ENCODE results near the gene ATP5ME. TPM values are rescaled to one million over a fixed set of nuclear protein-coding genes. Genes with fewer than 3 reads are reported as not detected.

Gene ATP5ME
- total and polyA plus RNA-seq, 12 donors, result 43.4 to 1,353 (median 325) TPM

DNA sequence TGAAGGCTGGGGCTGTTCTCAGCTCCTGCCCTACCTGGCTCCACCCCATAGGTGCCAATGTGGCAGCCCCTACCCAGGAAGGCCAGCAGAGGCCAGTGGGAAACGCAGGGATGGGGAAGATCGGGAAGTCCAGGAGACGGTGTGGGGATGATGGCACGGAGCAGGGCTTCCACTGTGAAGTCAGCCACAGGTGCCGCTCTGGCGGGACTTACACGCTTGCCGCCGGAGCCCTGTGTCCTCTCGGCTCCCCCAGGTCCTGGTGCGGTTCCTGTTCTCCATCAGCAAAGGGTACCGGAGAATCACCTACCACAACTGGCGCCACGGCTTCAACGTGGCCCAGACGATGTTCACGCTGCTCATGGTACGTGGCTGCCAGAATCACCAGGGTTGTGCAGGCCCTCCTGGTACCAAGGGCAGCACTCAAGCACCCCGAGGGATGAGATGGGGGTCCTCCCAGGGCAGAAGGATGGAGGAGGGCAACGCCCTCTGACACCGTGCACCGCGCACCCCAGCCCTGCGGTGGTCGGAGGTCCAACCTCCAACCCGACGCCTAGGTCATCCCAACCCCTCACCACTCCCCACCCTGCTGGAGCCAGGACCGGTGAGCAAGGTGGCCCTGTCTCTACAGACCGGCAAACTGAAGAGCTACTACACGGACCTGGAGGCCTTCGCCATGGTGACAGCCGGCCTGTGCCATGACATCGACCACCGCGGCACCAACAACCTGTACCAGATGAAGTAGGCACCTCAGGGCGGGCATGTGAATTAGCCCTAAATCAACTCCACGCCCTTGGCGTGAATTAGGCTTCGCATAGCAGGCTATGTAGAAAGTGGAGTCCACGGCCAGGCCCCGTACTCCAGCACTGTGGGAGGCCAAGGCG, 12.0 kb downstream of the ATP5ME start:
- no peaks in the 10 kb centered on the region for H3K9me3 ChIP-seq (replicated peaks in 1 of 3)
- H3K27me3 ChIP-seq, result peaks cover 6% of the 10 kb centered on the region
- no peak overlapping the region for H3K27ac ChIP-seq
- intact Hi-C loops (cut with DNase I), result no loop called here
- TF ChIP-seq POLR2A (IDR thresholded peaks at IDR 0.05) (no peak), CTCF (IDR thresholded peaks at IDR 0.05) (no peak)
- no peaks in the 10 kb centered on the region for H3K36me3 ChIP-seq (replicated peaks in 1 of 2)
- 87 to 95% (median 93%) methylated on average over 28 to 42 of the region's 42 CpGs for WGBS, 4 donors
- H3K4me3 ChIP-seq, result no peak overlapping the region
- DNase-seq, result peak in 1 of 7 donors; percentile 11
- H3K4me1 ChIP-seq (replicated peaks in 1 of 2), result no peaks in the 10 kb centered on the region

DNA sequence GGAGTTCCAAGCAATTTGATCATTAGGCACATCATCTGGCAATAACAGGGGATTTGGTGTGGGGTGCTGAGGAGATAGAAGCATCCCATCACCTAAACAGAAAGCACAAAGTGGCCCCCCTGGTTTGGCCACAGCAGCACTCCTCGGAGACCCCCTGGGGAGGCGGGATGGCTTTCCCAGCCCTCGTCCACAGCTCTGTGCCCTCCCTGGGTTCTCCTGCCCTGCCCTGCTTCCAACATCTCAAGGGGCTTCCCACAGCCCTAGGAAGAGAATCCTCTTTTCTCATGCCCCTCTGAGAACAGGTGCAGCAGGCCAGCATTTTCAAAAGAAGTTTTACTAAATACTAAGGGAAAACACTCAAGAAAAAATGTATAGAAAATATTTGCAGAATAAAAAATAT, 12.8 kb downstream of the ATP5ME start:
- 71 to 91% (median 84%) methylated on average over 3 of the region's 3 CpGs for WGBS, 4 donors
- no peak for DNase-seq

DNA sequence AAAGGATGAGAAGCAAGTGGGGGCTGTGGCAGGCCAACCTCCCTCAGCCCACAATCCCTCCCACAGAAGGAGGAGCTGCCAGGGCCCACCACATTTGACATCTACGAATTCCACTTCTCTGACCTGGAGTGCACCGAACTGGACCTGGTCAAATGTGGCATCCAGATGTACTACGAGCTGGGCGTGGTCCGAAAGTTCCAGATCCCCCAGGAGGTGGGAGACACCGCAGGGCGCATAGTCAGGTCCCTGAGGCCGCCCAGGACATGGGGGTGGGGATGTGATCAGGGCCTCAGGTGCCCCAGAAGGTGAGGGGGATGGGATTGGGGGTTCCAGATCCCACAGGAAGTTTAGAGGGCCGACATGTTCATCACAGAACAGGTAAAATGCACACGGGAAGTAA, 13.7 kb downstream of the ATP5ME start:
- TF ChIP-seq CTCF (IDR thresholded peaks at IDR 0.05) (no peak), POLR2A (IDR thresholded peaks at IDR 0.05) (no peak)
- no peaks in the 10 kb centered on the region for H3K9me3 ChIP-seq (replicated peaks in 1 of 3)
- H3K4me3 ChIP-seq, result no peak overlapping the region
- peak in 1 of 7 donors; percentile 2 for DNase-seq
- no peaks in the 10 kb centered on the region for H3K36me3 ChIP-seq (replicated peaks in 1 of 2)
- H3K27ac ChIP-seq, result no peak overlapping the region
- no peaks in the 10 kb centered on the region for H3K4me1 ChIP-seq (replicated peaks in 1 of 2)
- WGBS, 4 donors, result 83 to 91% (median 91%) methylated on average over 5 to 10 of the region's 10 CpGs
- peaks cover 6% of the 10 kb centered on the region for H3K27me3 ChIP-seq
- intact Hi-C loops (cut with DNase I), result no loop called here

More for the DNA sequence above, 12.8 kb downstream of the ATP5ME start:
- no peaks in the 10 kb centered on the region for H3K4me1 ChIP-seq (replicated peaks in 1 of 2)
- no peaks in the 10 kb centered on the region for H3K36me3 ChIP-seq (replicated peaks in 1 of 2)
- H3K4me3 ChIP-seq, result no peak overlapping the region
- H3K9me3 ChIP-seq (replicated peaks in 1 of 3), result no peaks in the 10 kb centered on the region
- TF ChIP-seq POLR2A (IDR thresholded peaks at IDR 0.05) (no peak), CTCF (IDR thresholded peaks at IDR 0.05) (no peak)
- H3K27me3 ChIP-seq, result peaks cover 6% of the 10 kb centered on the region
- no peak overlapping the region for H3K27ac ChIP-seq
- intact Hi-C loops (cut with DNase I), result no loop called here

GRCh38 chr4:659851-660250, 14.2 kb downstream of the ATP5ME start:
- H3K4me3 ChIP-seq, result no peak overlapping the region
- 85 to 96% (median 90%) methylated on average over 8 of the region's 8 CpGs for WGBS, 4 donors
- peaks cover 6% of the 10 kb centered on the region for H3K27me3 ChIP-seq
- H3K36me3 ChIP-seq (replicated peaks in 1 of 2), result no peaks in the 10 kb centered on the region
- intact Hi-C loops (cut with DNase I), result no loop called here
- no peak overlapping the region for H3K27ac ChIP-seq
- TF ChIP-seq POLR2A (IDR thresholded peaks at IDR 0.05), result no peak
- TF ChIP-seq CTCF (IDR thresholded peaks at IDR 0.05), result no peak
- DNase-seq, result peak in 1 of 7 donors; percentile 9
- H3K9me3 ChIP-seq (replicated peaks in 1 of 3), result no peaks in the 10 kb centered on the region
- H3K4me1 ChIP-seq (replicated peaks in 1 of 2), result no peaks in the 10 kb centered on the region
